Sigmoid colon (tissue), 7 donors: Measurements from ENCODE around the gene PDXDC1. TPM values are rescaled to one million over a fixed set of nuclear protein-coding genes. Genes with fewer than 3 reads are reported as not detected.
"Not testable (repeated sequence)": the region's sequence is repeated elsewhere in the genome, so short reads cannot be mapped to it uniquely, and the experiment has no call there.

Source experiments
- DNase-seq: peaks from one replicate; pipeline ENCODE4 v3.0.0-alpha.2; 2019
- H3K27ac ChIP-seq, 4 donors: fragments of 200-600 bp; sonication (generic); one replicate each; pipeline ENCODE4 v1.5.1; 2016 to 2019; ENCODE audit warnings: mild to moderate bottlenecking in 1 of 4
- H3K27me3 ChIP-seq, 3 donors: fragments of 200-600 bp; sonication (generic); one replicate each; pipeline ENCODE4 v1.5.1; 2019; ENCODE audit warnings: mild to moderate bottlenecking in 1 of 3
- H3K36me3 ChIP-seq, 4 donors: fragments of 200-600 bp; sonication (generic); one replicate each; pipeline ENCODE4 v1.5.1; 2016 to 2019
- H3K4me1 ChIP-seq, 4 donors: fragments of 200-600 bp; sonication (generic); one replicate each; pipeline ENCODE4 v1.5.1; 2017 to 2019
- H3K4me3 ChIP-seq, 4 donors: fragments of 200-600 bp; sonication (generic); one replicate each; pipeline ENCODE4 v1.5.1; 2017 to 2019; ENCODE audit warnings: mild to moderate bottlenecking in 2 of 4, moderate library complexity in 1 of 4
- H3K9me3 ChIP-seq, 4 donors: fragments of 200-600 bp in 3 of 4; sonication (generic) in 3 of 4; one replicate each; pipeline versions ENCODE4 v1.5.1 to v1.6.1; 2013 to 2019
- CTCF ChIP-seq, 4 experiments: fragments of 450-650 bp in 3 of 4; fragments of 200-600 bp in 1 of 4; IDR thresholded peaks; one replicate each; pipeline ENCODE4 v1.5.1; 2016 to 2019; ENCODE audit warnings: antibody characterized with exemption in 4 of 4, mild to moderate bottlenecking in 3 of 4, moderate library complexity in 2 of 4
- EP300 ChIP-seq, 4 donors: sonication (generic); formaldehyde crosslinking; IDR thresholded peaks; one replicate each; pipeline ENCODE4 v1.6.1; 2017; ENCODE audit warnings: antibody characterized with exemption in 4 of 4
- POLR2A ChIP-seq, 2 donors: fragments of 450-650 bp; IDR thresholded peaks; one replicate each; pipeline ENCODE4 v1.6.1; 2016; ENCODE audit warnings: antibody characterized with exemption in 2 of 2, mild to moderate bottlenecking in 2 of 2, moderate library complexity in 2 of 2
- POLR2AphosphoS5 ChIP-seq, 4 donors: sonication (generic); formaldehyde crosslinking; IDR thresholded peaks; one replicate each; pipeline ENCODE4 v1.6.1; 2017; ENCODE audit warnings: antibody characterized with exemption in 4 of 4
- WGBS, 2 donors: extraction: QIAGEN DNeasy Blood & Tissue Kit; methylation state at CpG; one replicate each; pipeline ENCODE4 v1.1.7; 2013; 5-methylcytosine and 5-hydroxymethylcytosine counted together
- intact Hi-C: fragments of 100-400 bp; cut with DNase I; formaldehyde crosslinking; loops from one replicate; pipeline ENCODE4 v1.15.1; 2023
- polyA plus RNA-seq, 3 donors: library from polyadenylated mRNA; stranded (reverse); fragments of 200-250 nt; gene quantifications; one replicate each; pipeline ENCODE4 v1.2.3, GENCODE V29; 2013
- total RNA-seq, 4 donors: library from RNA; depleted of rRNA; stranded (reverse); fragments of >200 nt; gene quantifications; one replicate each; pipeline ENCODE4 v1.1.0, GENCODE V29; 2016
- donor health status: healthy with polysubstance abuse.
- donor health status: Bipolar disorder and iron deficiency.
- donor health status: healthy.

The PDXDC1 gene
- total and polyA plus RNA-seq, 7 donors = 46.4 to 112 (median 57.3) TPM

- 77 to 80% methylated on average over 8 of the region's 8 CpGs for WGBS, 2 donors
- H3K4me3 ChIP-seq = no peak overlapping the region
- H3K36me3 ChIP-seq = no peaks in the 10 kb centered on the region
- no peaks in the 10 kb centered on the region for H3K27me3 ChIP-seq
- intact Hi-C loops = no loop called here
- DNase-seq = no peak
- TF ChIP-seq POLR2A (IDR thresholded peaks at IDR 0.05) = no peak
- TF ChIP-seq CTCF (IDR thresholded peaks at IDR 0.05) = no peak
- TF ChIP-seq EP300 (IDR thresholded peaks at IDR 0.05) = no peak
- TF ChIP-seq POLR2AphosphoS5 (IDR thresholded peaks at IDR 0.05) = no peak
- H3K27ac ChIP-seq = no peak overlapping the region
- H3K4me1 ChIP-seq = no peaks in the 10 kb centered on the region
- H3K9me3 ChIP-seq = no peaks in the 10 kb centered on the region
These were observed 11.3 kb upstream of the PDXDC1 start for GRCh38 chr16:14963281-14964173.

GRCh38 chr16:14965328-14965727, 9.5 kb upstream of the PDXDC1 start:
- TF ChIP-seq POLR2AphosphoS5 (IDR thresholded peaks at IDR 0.05) = no peak
- no peak for TF ChIP-seq EP300 (IDR thresholded peaks at IDR 0.05)
- no peak for TF ChIP-seq POLR2A (IDR thresholded peaks at IDR 0.05)
- no peak for TF ChIP-seq CTCF (IDR thresholded peaks at IDR 0.05)
- Histone ChIP-seq H3K27me3 (no peaks in the 10 kb centered on the region), H3K9me3 (no peaks in the 10 kb centered on the region), H3K4me3 (no peak overlapping the region), H3K36me3 (no peaks in the 10 kb centered on the region), H3K4me1 (no peaks in the 10 kb centered on the region), H3K27ac (no peak overlapping the region)
- WGBS, 2 donors = 90 to 91% methylated on average over 17 of the region's 17 CpGs
- intact Hi-C loops = no loop called here
- no peak for DNase-seq

GRCh38 chr16:14969795-14970194, 5.0 kb upstream of the PDXDC1 start:
- H3K27me3 ChIP-seq, H3K4me3 ChIP-seq, DNase-seq, H3K27ac ChIP-seq, intact Hi-C loops, H3K4me1 ChIP-seq, H3K9me3 ChIP-seq, H3K36me3 ChIP-seq: not testable (repeated sequence)
- 88 to 94% methylated on average over 3 of the region's 3 CpGs for WGBS, 2 donors

GRCh38 chr16:14971621-14972228, 3.1 kb upstream of the PDXDC1 start:
- H3K27me3 ChIP-seq, H3K27ac ChIP-seq, H3K36me3 ChIP-seq, intact Hi-C loops, H3K9me3 ChIP-seq, DNase-seq, H3K4me3 ChIP-seq: not testable (repeated sequence)
- 93 to 95% methylated on average over 12 of the region's 12 CpGs for WGBS, 2 donors
- H3K4me1 ChIP-seq = peaks cover 0 to 20% (median 13%) of the 10 kb centered on the region in 4 donors

GRCh38 chr16:14973785-14974322, 972 bp upstream of the PDXDC1 start:
- H3K36me3 ChIP-seq, intact Hi-C loops, H3K27me3 ChIP-seq, H3K9me3 ChIP-seq, DNase-seq: not testable (repeated sequence)
- H3K27ac ChIP-seq = peak overlapping the region; percentile 84 to 95 (median 90)
- H3K4me3 ChIP-seq = peak overlapping the region in 3 of 4 donors; percentile 60 to 83 (median 66)
- H3K4me1 ChIP-seq = peaks cover 0 to 23% (median 13%) of the 10 kb centered on the region in 4 donors
- 23 to 63% methylated on average over 13 to 14 of the region's 14 CpGs for WGBS, 2 donors

GRCh38 chr16:14974331-14974655, 533 bp upstream of the PDXDC1 start:
- intact Hi-C loops, H3K27me3 ChIP-seq, H3K36me3 ChIP-seq, H3K9me3 ChIP-seq, DNase-seq: not testable (repeated sequence)
- Histone ChIP-seq H3K4me1 (peaks cover 0 to 23% (median 13%) of the 10 kb centered on the region in 4 donors), H3K4me3 (peak overlapping the region; percentile 60 to 87 (median 74)), H3K27ac (peak overlapping the region; percentile 84 to 95 (median 90))
- 1% methylated on average over 7 of the region's 7 CpGs for WGBS, 2 donors
